Left lung (tissue), 10 donors: ENCODE results near the gene NPFFR1. TPM values are rescaled to one million over a fixed set of nuclear protein-coding genes. Genes with fewer than 3 reads are reported as not detected.

Experiments
- ATAC-seq: fragments of 200-7000 bp; cut with Tn5 transposase; one replicate; pipeline ENCODE4 v1.9.1; 2020; ENCODE audit warnings: moderate library complexity
- DNase-seq, 4 donors: peaks; one replicate each; pipeline ENCODE4 v3.0.0-alpha.2; 2013 to 2020
- H3K27ac ChIP-seq, 2 donors: fragments of 200-600 bp; sonication (generic) in 1 of 2; one replicate each; pipeline versions ENCODE4 v1.5.0 to v1.8.0; 2020 to 2021
- H3K27me3 ChIP-seq, 2 donors: fragments of 200-600 bp; sonication (generic) in 1 of 2; one replicate each; pipeline versions ENCODE4 v1.5.0 to v1.8.0; 2020 to 2021
- H3K36me3 ChIP-seq, 2 donors: fragments of 200-600 bp; sonication (generic) in 1 of 2; one replicate each; pipeline versions ENCODE4 v1.5.0 to v1.8.0; 2020 to 2021
- H3K4me1 ChIP-seq, 2 donors: fragments of 200-600 bp; one replicate each; pipeline ENCODE4 v1.8.0; 2021
- H3K4me3 ChIP-seq, 2 donors: fragments of 200-600 bp; sonication (generic) in 1 of 2; one replicate each; pipeline versions ENCODE4 v1.5.0 to v1.8.0; 2020 to 2021; ENCODE audit warnings: mild to moderate bottlenecking in 1 of 2
- H3K9me3 ChIP-seq, 2 donors: fragments of 200-600 bp; sonication (generic) in 1 of 2; one replicate each; pipeline versions ENCODE4 v1.5.0 to v1.8.0; 2020 to 2021
- CTCF ChIP-seq, 2 donors: fragments of 200-600 bp; sonication (generic) in 1 of 2; IDR thresholded peaks; one replicate each; pipeline versions ENCODE4 v1.5.0 to v1.8.0; 2021; ENCODE audit warnings: antibody characterized with exemption in 2 of 2
- intact Hi-C, 2 donors: fragments of 100-400 bp; cut with DNase I; formaldehyde crosslinking; loops; one replicate each; pipeline versions ENCODE4 v1.11.2 to v1.14.2; 2022
- polyA plus RNA-seq, 6 donors: library from polyadenylated mRNA; unstranded; fragments of 120-200 nt; gene quantifications; one replicate each; pipeline ENCODE4 v1.2.1, GENCODE V29; 2013; ENCODE audit not compliant: insufficient read length in 6 of 6
- total RNA-seq, 2 donors: library from RNA; stranded (reverse); fragmentation: NEBNext Ultra II Directional; extraction: Animal tissue kit (Norgen Biotek cat#: 25700); gene quantifications; one replicate each; pipeline ENCODE4 v1.2.1, GENCODE V29; 2021
- donor health status: DM: no; HTN: yes; CAD: no.
- donor health status: DM: no; HTN: no; CAD: no.

The NPFFR1 gene
- total and polyA plus RNA-seq, 8 donors, result 0.20 to 0.80 (median 0.42) TPM

DNA sequence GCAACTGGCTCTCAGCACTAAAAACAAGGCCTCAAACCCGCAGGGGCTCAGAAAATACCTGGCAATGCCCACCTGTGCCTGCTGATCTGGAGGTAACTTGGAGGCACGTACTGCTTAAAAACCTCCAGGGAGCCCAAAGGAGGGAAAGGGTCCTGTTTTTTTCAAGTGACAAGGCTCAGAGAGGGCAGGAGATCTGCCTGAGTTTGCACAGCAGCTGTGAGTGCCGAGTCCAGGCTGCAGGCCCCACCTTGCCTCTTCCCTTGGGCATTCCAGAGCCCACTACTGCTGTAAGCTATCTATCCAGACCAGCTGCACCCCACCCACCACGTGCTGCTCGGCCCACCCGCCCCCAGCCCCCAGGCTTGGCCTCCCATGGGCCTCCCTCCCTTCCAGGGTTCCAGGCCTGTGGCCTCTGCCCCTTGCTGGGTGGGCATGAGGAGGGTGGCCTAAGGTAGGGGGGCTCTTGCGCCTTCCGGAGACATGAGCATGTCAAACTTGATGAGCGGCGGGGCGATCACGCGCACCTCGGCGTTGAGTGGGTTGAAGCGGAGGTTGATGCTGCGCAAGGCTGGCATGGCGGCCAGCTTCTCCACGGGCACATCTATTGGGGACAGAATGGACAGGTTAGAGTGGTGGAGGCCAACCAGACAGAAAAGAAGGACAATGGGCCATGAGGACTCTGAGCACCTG lies 17.2 kb upstream of the NPFFR1 start:
- ATAC-seq (no peak), DNase-seq (no peak)
- peaks cover 6 to 31% of the 10 kb centered on the region in 2 donors for H3K4me1 ChIP-seq
- no peak overlapping the region for H3K4me3 ChIP-seq
- no peaks in the 10 kb centered on the region for H3K9me3 ChIP-seq
- no peak for TF ChIP-seq CTCF (IDR thresholded peaks at IDR 0.05)
- intact Hi-C loops, result no loop called here
- no peaks in the 10 kb centered on the region for H3K27me3 ChIP-seq
- no peak overlapping the region for H3K27ac ChIP-seq
- no peaks in the 10 kb centered on the region for H3K36me3 ChIP-seq

GRCh38 chr10:70300461-70300860 lies 16.7 kb upstream of the NPFFR1 start:
- no peaks in the 10 kb centered on the region for H3K9me3 ChIP-seq
- no peak overlapping the region for H3K4me3 ChIP-seq
- peaks cover 10 to 35% of the 10 kb centered on the region in 2 donors for H3K4me1 ChIP-seq
- no peak overlapping the region for H3K27ac ChIP-seq
- intact Hi-C loops, result no loop called here
- no peaks in the 10 kb centered on the region for H3K36me3 ChIP-seq
- ATAC-seq (no peak), DNase-seq (no peak)
- TF ChIP-seq CTCF (IDR thresholded peaks at IDR 0.05), result no peak
- H3K27me3 ChIP-seq, result no peaks in the 10 kb centered on the region

- H3K4me3 ChIP-seq, result no peak overlapping the region
- intact Hi-C loops, result no loop called here
Measured at GRCh38 chr10:70299876-70300275, 16.1 kb upstream of the NPFFR1 start.

DNA sequence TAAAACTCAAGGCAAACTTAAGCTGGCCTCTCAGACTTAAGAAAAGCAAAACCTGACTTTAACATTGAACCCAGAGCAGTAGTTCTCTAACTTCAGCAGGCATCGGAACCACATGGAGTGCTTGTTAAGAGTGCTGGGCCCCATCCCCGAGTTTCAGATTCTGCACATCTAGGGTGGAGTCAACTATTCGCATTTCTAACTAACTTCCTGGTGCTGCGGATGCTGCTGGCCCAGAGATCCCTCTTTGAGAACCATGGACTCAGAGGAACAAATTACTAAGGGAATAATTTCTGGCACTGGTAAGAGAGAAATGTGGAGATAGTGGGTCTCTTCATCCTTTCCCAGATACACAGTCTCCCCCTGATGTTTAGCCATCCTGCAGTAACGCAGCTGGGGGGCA lies 14.6 kb upstream of the NPFFR1 start:
- Histone ChIP-seq H3K27ac (no peak overlapping the region), H3K4me3 (no peak overlapping the region), H3K9me3 (no peaks in the 10 kb centered on the region), H3K4me1 (peaks cover 10 to 37% of the 10 kb centered on the region in 2 donors), H3K27me3 (no peaks in the 10 kb centered on the region), H3K36me3 (no peaks in the 10 kb centered on the region)
- intact Hi-C loops, result no loop called here
- no peak for DNase-seq
- no peak for TF ChIP-seq CTCF (IDR thresholded peaks at IDR 0.05)
- no peak for ATAC-seq

More at GRCh38 chr10:70299876-70300275, 16.1 kb upstream of the NPFFR1 start:
- DNase-seq, result no peak
- TF ChIP-seq CTCF (IDR thresholded peaks at IDR 0.05), result no peak
- H3K4me1 ChIP-seq, result peaks cover 10 to 37% of the 10 kb centered on the region in 2 donors
- ATAC-seq, result no peak
- no peak overlapping the region for H3K27ac ChIP-seq
- no peaks in the 10 kb centered on the region for H3K27me3 ChIP-seq
- no peaks in the 10 kb centered on the region for H3K9me3 ChIP-seq
- H3K36me3 ChIP-seq, result no peaks in the 10 kb centered on the region

DNA sequence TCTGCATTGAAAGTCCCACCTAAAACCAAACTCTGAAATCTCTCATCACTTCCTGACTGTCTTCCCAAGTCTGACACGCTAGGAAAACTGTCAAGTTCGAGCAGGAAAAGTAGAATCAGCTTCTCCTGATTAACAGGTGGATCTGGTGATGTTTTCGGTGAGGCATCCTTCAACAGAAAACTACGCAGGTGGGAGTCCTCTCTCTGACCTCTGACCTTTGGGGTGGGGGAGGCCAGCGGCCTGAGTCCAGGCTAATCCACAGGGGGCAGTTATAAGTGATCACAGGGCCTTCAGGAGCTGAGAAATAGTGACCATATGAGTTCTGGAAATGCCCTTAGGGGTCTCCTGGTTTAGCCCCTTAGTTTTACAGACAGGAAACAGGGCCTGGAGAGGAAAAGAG lies 13.4 kb upstream of the NPFFR1 start:
- intact Hi-C loops, result no loop called here
- TF ChIP-seq CTCF (IDR thresholded peaks at IDR 0.05), result no peak
- Histone ChIP-seq H3K27ac (peak overlapping the region; percentile 67), H3K4me1 (peaks cover 10 to 34% of the 10 kb centered on the region in 2 donors), H3K4me3 (no peak overlapping the region), H3K9me3 (no peaks in the 10 kb centered on the region), H3K36me3 (no peaks in the 10 kb centered on the region), H3K27me3 (no peaks in the 10 kb centered on the region)
- no peak for ATAC-seq
- DNase-seq, result no peak
